HG03108 (cell line): ENCODE measurements around the gene NUFIP1.
"Not testable (repeated sequence)": the region's sequence is repeated elsewhere in the genome, so short reads cannot be mapped to it uniquely, and the experiment has no call there.

Source experiments
- ATAC-seq: cut with Tn5 transposase; IDR thresholded peaks from one replicate; pipeline ENCODE4 v1.9.1; 2021; ENCODE audit warnings: moderate library complexity; ENCODE audit not compliant: unreplicated experiment

Gene NUFIP1

DNA sequence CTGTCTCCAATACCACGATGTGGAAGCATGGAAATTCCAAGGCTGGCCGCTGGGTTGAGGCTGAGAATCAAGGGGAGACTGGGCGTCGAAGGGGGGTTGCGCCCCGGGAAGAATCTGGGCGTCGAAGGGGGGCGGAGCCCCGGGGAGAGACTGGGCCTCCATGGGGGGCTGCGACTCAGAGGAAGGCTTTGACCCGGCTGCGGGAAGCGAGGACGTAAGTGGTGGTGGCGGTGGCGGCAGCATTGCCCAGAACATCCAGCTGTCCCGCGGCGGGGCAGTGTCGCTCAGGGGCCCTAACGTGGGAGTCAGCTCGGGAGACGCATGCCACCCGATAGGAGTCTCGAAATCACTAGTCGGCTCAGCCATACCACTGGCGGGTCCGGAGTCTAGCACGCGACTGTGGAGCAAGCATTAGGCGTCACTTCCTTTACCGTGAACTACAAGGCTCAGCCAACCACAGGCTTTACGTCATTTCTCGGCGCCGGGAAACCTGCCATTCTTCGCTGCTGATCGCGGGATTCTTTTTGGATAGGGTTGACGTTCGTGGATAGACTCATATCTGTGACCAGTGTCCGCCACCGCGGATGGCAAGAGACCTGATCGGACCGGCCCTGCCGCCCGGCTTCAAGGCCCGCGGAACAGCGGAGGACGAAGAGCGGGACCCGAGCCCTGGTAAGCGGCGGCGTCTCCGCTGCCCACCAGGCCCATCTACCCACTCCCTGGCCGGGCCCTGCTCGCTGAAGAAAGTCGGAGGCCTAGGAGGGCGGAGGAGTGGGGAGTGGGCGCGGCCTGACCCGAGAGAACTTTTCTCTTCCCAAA, at the start of gene NUFIP1, which contains the start of gene GPALPP1:
NUFIP1 (minus strand) TSS at position 401 of the 819 bp plus-strand sequence; CDS start at position 366, 35 bp downstream.
GPALPP1 (plus strand) TSS at position 468 of the 819 bp plus-strand sequence; CDS start at position 585, 117 bp downstream.
- peak; percentile 95 for ATAC-seq

DNA sequence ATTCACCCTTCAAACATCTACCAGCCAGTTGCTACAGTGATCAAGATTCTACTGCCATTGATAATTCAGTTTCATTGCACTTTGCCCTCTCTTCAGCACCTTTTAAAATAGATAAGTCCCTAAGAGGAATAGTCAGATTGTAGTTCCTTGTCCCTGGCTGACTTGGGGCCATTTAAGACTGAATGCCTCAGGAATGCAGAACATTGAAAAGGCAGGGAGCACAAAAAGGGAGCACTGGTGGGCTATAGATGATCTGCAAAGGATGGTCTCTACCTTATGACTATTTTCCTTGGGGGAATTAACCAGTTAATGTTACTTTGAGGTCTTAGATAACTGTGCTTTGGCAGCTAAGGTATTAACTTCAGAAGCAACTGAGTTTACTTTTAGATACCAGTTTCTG, 46.9 kb upstream of the NUFIP1 start:
- no peak for ATAC-seq

DNA sequence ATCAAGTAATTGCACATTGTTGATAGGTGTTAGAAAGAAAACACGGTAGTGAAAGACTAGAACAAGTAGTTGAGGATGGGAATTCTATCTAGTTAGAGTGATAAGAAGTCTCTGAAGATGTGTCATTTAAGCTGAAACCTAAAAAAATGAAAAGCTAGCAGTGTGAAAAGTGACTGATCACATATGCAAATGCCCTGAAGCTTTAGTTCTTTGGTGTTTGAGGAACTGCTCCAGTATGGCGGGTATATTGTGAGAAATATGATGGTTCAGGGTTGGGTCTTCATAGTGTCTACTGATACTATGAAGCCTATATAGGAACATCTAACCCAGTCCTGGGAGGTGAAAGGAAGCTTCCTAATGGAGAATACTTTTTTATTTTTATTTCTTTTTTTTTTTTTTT, 45.1 kb upstream of the NUFIP1 start:
- ATAC-seq: no peak

DNA sequence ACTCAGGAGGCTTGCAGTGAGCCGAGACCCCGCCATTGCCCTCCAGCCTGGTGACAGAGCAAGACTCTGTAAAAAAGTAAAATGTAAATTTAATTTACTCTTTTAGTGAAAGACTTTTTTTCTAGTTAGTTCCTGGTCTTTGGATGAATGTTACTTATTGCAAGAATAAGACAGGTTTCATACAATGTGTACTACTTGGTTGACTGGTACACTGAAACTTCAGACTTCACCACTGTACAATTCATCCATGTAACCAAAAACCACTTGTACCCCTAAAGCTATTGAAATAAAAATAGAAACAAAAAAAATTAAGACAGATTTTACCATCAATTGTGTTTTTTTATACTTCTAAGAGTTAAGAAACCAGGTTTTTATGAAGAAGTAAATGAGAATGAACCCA, 35.6 kb upstream of the NUFIP1 start:
- no peak for ATAC-seq

DNA sequence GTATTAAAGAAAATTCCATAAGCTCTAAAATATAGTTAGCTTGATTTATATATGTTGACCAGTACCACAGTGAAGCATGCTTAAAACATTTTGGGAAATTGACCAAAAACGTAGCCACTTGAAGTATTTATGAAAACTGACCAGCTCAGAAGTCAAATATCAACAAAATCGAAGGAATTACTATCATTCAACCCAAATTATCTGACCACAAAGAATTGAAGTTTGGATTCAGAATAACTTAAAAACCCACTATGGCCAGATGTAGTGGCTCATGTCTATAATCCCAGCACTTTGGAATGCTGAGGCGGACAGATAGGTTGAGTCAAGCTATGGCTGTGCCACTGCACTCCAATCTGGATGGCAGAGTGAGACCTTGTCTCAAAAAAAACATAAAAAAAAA, 32.0 kb upstream of the NUFIP1 start:
- ATAC-seq: no peak

DNA sequence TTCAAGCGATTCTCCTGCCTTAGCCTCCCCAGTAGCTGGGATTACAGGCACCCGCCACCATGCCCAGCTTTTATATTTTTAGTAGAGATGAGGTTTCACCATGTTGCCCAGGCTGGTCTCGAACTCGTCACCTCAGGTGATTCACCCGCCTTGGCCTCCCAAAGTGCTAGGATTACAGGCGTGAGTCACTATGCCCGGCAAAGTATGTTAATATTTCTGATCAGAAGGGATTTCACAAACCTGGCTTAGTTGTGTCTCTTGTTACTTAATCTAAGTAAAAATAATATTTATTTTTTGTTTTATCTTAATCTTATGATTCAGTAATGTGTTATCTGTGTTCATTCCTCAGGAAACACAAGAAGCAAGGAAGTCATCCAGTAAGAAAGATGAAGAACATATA, 30.7 kb upstream of the NUFIP1 start:
- ATAC-seq: not testable (repeated sequence)

DNA sequence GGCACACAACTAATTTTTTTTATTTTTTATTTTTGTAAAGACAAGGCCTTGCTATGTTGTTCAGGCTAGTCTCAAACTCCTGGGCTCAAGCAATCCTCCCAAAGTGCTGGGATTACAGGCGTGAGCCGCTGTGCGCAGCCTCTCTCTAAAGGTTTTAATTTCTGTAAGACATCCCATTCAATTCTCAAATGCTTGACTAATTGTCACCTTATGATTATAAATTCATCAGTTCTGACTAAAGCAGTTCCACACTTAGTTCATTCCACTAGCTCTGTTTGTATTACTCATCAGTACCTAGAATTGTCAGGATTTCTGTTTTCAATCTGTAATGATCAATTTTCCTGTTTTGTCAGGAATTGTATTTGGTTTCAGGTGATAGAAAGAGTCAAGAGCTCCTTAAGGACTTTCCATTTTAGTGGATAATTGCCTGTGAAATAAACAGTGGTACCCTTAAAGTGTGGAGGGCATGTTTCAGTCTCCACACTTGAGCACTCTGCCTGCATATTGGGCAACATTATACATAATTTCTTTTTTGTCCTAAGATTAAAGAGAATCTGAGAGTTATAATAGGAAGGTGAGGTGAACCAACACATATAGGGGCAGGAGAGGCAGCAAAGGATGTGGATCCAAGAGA, 27.6 kb upstream of the NUFIP1 start:
- ATAC-seq: no peak

DNA sequence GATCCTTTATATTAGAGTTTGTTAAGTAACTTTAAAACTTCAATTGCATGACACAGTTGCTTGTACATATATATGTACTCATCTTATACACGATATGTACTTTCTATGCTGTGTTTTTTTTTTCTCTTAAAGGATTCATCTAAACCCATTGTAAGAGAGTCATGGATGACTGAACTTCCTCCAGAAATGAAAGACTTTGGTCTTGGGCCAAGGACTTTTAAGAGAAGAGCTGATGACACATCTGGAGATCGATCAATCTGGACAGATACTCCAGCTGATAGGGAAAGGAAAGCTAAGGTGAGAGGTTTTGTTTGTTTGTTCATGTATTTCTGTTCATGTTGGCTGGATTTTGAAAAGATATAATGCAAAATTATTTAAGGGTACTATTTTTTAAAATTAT, 26.0 kb upstream of the NUFIP1 start:
- ATAC-seq: no peak

DNA sequence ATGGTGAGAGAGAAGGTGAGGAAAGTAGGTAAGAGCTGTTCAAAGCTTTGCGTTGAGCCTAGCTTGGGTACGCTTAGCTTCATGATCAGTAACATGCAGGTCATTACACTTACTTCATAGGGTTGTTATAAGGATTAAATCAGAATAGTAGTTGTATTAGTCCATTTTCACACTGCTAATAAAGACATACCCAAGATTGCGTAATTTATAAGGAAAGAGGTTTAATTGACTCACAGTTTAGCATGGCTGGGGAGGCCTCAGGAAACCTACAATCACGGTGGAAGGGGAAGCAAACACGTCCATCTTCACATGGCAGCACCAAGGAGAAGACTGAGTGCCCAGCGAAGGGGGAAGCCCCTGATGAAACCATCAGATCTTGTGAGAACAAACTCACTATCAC, 21.9 kb upstream of the NUFIP1 start:
- no peak for ATAC-seq

DNA sequence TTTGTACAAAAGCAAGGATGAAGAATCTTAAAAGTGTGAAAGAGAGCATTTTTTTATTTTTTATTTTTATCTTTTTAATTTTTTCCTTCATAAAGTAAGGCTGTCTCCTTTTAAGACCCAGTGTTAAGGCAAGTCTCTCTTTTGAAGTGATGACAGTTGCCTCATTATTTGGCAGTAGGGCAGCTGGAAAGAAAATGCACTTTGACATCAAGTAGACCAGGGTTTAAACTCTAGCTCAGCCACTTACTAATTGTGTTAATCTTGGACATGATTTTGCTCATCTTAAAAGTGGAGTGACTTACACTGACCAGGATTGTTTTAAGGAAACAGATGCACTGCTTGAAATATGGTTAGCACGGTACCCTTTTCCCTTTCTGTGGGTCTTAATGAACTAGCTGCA, 18.6 kb upstream of the NUFIP1 start:
- ATAC-seq: no peak

DNA sequence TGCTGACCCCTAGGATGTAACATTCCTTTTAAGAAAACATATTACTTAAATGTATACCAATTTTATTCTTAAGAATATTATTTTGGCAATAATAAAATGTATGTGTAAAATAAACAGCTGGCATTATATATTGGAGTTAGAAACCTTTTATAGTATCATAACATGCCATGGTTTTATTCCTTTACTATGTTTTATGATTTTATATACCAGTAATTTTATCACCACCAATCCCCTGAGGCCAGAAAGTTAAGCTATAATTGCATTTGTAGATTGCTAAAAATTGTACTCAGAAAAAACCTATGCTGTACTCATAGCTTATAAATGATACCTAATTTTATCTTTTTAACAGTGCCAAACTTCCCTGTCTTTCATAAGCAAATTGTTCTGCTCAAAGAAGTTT, 18.0 kb upstream of the NUFIP1 start:
- ATAC-seq: no peak

DNA sequence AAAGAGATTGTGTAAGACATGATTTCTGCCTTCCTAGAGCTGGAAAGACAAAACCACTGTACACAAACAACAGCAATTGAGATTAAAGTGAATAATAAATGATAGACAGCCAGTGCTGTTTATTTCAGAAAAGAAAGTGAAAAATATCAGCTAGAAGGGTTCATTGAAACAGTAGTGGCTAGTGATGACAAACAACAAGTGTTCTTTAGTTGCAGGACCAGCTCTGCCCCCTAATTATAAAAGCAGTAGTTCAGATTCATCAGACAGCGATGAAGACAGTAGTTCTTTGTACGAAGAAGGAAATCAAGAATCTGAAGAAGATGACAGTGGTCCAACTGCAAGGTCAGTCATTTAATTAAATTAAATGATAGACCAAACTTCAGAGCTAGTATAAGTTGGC, 14.8 kb upstream of the NUFIP1 start:
- ATAC-seq: no peak

DNA sequence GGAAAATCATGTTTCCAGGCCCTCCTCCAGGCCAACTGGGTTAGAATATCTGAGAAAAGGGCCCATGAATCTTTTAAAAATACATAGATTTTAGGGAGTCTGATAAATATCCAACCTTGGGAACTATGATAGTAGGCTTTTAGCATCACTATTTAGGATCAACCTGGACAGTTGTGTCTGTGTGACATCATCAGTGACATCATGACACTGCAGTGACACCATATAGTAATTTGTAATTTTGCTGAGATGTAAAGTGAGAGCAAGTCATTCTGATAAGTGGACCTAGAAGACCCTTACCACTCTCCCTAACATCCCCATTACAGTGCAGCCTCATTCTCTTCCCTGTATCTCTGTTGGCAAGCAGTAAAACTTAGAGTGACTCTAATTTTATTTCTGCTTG, 14.1 kb upstream of the NUFIP1 start:
- ATAC-seq: no peak

DNA sequence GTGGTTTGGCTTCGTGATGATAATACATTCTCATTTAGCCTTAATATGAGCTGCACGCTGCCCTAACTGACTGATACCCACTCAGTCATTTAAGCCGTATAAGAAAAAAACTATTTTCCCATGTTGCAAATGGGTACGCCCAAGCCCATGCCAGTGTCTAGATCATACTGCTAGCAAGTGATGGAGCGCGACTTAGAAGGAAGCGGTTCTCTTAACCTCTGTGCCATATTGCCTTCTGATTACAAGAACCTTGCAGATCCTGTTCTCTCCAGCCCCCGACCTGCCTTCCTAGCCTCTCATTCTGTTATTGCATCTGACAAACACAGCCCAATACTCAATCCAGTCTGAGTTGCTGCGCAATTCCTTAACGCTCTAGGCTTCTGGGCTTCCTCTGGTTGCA, 670 bp upstream of the NUFIP1 start:
- ATAC-seq: no peak

DNA sequence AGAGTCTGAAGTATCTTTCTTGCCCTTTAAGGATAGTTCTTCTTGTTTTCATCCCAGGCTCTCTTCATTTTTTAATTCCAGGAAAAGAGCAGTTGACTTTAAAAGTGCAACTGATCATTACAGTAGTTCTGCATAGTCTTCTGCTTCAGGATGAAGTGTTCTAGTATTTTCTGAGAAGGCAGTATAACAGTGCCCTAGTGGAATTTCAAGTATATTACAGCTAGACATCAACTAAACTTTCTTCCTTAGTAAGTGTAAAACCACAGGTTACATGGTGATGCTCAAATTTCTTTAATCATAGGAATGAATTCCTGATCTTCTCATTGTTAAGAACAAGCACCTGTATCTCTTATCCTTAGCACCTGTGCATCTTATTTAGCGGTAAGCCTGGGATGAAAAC, 10.9 kb downstream of the NUFIP1 start:
- no peak for ATAC-seq

DNA sequence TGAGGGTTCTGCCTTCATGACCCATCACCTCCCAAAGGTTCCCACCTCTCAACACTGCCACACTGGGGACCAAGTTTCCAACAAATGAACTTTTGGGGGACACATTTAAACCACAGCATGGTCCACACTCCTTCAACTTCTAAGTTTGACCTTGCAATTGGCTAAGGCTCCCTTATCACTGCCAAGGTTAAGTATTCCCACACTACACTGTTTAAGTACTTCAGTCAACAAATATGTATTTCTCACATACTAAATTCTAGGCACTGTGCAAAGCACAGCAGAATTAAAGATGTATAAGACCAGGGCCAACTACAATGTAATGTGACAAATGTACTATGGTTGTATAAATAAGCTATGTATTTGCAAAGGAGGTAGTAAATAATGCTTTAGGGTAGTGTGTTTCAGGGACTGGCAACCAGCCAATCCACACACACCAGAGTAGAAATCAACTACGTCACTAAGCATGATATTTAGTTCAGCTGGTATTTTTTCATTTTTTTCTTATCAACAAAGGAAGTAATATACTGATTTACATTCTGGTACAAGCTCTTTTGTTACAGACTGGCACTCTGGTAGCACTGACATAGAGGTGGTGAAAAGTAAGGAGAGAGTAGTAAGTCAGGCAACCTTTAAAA, 12.2 kb downstream of the NUFIP1 start:
- ATAC-seq: no peak

DNA sequence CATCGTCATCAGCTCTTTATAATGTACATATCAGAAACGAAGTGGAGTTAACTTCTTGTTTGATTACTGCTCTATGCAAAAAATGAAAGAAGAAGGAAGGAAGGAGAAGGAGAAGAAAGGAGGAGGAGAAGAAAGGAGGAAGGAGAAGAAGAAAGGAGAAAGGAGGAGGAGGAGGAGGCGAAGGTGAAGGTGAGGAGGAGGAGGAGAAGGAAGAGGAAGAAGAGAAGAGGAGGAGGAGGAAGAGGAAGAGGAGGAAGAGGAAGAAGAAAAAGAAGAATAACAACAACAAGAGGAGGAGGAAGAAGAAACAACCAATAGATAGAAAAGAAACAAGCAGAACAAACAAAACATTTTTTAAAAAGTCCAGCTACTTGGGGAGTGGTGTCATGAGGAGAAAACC, 13.1 kb downstream of the NUFIP1 start:
- no peak for ATAC-seq

DNA sequence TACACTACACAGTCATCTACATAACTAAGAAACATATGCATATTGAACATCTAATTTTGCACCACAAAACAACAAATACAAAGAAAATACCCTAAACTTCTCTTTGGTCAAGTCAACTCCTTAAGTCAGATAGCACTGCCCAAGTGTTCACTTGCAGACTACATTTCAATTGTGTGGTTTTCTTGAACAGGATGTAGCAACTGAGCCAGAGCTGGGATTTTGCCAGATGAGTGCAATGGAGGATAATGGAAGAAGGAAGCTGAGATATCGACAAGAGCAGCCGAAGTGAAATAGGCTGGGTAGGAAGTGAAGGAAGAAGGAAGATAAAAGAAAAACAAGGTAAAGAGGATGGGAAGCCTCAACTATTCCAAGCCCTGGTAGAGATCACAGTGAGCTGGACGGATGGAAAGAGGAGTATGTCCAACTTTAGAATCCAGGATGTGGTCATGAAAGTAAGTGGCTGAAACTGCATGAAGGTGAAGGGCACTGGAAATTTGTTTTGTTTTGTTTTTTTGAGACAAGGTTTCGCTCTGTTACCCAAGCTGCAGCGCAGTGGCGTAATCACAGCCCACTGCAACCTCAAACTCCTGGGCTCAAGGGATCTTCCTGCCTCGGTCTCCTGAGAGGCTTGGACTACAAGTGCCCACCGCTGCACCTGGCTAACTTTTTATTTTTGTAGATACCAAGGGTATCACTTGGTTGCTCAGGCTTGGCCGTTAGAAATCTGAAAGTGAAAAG, 15.0 kb downstream of the NUFIP1 start:
- ATAC-seq: peak; percentile 64

DNA sequence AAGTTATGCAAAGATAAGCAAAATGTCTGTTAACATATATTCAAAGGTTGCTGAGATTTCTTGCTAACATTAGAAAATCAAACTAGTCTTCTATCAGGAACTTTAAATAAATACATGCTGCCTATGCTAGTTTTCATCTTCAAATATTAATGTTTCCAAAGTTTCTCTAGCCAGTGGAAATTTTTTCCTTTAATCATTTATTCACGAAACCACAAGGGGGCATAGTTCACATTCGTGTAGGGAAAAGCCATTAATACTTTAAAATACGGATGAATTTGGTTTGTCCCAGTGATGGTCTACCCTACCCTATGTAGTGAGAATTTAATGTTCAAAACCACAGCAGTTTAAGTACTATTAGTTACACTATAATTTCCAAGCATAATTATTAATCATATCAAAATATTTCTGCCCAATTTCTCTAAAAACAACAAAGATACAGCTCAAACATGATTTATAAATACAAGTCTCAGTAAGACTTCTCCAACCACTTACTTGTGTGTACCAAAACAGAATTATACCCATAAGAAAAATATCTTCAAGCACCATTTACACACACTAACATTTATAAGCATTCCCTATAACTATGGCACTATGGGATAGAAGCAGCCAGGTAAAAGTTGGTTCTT, 16.2 kb downstream of the NUFIP1 start:
- ATAC-seq: no peak

DNA sequence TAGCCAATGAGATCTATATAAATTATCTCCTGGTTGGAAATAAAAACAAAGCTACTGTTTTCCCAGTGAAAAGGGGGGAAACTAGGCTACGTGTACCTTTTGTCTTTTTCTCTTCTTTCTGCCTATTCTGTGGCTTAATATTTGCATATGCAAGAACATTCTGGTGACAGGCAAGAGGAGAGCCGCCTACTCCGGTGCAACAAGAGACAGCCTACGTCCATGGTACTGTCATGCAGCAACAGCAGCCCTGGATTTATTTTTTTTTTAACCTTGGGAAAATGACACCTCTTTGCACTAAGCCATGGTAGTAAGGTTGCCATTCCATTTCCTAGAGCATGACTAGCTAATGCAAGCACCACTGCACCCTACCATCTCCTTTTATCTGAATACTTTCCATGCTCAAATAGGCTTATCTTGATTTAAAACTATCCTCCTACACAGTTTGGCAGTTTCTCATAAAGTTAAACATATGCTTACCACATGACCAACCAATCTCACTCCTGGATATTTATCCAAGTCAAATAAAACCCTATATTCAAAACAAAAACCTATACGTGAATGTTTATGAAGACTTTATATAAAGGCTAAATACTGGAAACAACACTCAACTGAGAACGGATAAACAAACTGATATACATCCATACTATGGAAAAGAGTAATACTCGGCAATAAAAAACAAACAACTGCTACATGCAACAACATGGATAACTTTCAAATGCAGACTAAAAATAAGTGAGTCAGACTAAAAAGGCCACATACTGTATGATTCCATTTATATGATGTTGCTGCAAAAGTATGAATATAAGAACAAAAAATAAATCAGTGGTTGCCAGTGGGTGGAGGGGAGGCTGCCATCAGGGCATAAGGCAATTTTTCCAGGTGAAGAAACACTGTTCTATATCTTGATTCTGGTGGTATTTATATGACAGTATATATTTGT, 17.3 kb downstream of the NUFIP1 start:
- ATAC-seq: no peak
